Measurements from ENCODE around the gene TLR3.

DNA sequence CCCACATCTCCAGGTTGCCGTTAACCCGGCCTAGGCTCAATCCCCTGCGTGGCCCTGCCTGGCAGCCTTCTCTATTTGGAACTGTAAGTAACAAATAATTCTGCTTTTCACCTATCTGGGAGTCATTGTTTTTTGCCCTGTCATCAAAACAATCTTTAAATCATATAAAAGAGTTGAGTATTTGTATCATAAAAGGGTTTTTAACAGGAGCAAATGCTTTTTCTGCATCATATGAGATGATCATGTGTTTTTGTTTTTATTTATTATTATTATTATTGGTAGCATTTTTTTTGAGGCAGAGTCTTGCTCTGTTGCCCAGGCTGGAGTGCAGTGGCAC is 10.0 kb upstream of the TLR3 start:
- TF ChIP-seq, protein P1, sequence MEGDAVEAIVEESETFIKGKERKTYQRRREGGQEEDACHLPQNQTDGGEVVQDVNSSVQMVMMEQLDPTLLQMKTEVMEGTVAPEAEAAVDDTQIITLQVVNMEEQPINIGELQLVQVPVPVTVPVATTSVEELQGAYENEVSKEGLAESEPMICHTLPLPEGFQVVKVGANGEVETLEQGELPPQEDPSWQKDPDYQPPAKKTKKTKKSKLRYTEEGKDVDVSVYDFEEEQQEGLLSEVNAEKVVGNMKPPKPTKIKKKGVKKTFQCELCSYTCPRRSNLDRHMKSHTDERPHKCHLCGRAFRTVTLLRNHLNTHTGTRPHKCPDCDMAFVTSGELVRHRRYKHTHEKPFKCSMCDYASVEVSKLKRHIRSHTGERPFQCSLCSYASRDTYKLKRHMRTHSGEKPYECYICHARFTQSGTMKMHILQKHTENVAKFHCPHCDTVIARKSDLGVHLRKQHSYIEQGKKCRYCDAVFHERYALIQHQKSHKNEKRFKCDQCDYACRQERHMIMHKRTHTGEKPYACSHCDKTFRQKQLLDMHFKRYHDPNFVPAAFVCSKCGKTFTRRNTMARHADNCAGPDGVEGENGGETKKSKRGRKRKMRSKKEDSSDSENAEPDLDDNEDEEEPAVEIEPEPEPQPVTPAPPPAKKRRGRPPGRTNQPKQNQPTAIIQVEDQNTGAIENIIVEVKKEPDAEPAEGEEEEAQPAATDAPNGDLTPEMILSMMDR (IDR thresholded peaks at IDR 0.05 in 4 of 5, conservative IDR thresholded peaks at IDR 0.05 in 1 of 5), result no peak
- no peak for TF ChIP-seq POLR2A (IDR thresholded peaks at IDR 0.05)

Data from gastrocnemius medialis (tissue), 4 donors.